ENCODE measurements around the gene FAM83B.

DNA sequence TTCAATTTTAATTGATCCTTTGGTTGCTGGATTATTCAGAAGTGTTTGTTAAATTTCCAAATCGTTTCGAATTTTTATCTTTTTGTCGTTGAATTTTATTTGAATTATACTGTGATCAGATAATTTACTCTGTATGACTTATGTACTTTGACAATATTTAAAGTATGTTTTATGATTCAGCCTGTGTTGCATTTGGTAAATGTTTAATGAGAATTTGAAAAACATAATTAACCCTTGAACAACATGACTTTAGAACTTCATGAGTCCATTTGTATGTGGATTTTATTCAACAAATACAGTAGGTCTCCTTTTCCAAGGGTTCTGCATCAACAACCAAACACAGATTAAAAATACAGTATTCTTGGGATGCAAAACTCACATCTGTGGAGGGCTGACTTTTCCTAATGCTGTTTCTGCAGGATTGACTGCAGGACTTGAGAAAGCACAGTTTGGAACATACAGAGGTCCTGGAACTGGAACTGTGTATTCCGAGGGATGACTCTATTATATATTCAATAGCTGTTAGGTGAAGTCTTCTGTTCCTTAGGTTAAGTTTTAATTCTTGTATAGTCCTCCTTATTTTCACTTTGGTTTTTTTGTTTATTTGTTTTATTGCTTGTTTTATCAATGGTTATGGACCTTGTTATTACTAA is 40.5 kb downstream of the FAM83B start:
- TF ChIP-seq, protein P1, sequence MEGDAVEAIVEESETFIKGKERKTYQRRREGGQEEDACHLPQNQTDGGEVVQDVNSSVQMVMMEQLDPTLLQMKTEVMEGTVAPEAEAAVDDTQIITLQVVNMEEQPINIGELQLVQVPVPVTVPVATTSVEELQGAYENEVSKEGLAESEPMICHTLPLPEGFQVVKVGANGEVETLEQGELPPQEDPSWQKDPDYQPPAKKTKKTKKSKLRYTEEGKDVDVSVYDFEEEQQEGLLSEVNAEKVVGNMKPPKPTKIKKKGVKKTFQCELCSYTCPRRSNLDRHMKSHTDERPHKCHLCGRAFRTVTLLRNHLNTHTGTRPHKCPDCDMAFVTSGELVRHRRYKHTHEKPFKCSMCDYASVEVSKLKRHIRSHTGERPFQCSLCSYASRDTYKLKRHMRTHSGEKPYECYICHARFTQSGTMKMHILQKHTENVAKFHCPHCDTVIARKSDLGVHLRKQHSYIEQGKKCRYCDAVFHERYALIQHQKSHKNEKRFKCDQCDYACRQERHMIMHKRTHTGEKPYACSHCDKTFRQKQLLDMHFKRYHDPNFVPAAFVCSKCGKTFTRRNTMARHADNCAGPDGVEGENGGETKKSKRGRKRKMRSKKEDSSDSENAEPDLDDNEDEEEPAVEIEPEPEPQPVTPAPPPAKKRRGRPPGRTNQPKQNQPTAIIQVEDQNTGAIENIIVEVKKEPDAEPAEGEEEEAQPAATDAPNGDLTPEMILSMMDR (IDR thresholded peaks at IDR 0.05; ENCODE audit: insufficient read depth, low read depth, low read length) = no peak
- TF ChIP-seq EZH2 (IDR thresholded peaks at IDR 0.05; ENCODE audit: insufficient read depth, low read length) = no peak
